ENCODE results near the gene OLFM4.
"Not testable (repeated sequence)": the region's sequence is repeated elsewhere in the genome, so short reads cannot be mapped to it uniquely, and the experiment has no call there.

The OLFM4 gene
- 0 to 0.12 (median 0) reads per million in 4 donors for total RNA-seq

DNA sequence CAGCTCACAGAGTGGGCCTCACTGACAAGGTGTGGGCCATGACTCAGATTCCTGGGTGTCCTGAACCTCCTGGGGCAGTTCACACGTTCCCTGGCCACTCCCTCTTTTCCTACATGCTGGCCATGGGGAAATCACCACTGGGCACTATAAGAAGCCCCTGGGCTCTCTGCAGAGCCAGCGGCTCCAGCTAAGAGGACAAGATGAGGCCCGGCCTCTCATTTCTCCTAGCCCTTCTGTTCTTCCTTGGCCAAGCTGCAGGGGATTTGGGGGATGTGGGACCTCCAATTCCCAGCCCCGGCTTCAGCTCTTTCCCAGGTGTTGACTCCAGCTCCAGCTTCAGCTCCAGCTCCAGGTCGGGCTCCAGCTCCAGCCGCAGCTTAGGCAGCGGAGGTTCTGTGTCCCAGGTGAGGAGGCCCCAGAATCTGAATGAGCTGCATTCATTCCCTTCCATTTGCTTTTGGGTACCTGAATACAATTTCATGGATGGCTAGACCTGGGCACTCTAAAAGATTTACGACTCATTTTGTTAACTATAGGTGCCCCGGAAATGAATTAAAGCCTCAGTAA, at the start of gene OLFM4:
Gene OLFM4 (plus strand): TSS at position 177 of the 567 bp plus-strand sequence. CDS start 24 bp downstream, at position 201.
- DNase-seq, result no peak

DNA sequence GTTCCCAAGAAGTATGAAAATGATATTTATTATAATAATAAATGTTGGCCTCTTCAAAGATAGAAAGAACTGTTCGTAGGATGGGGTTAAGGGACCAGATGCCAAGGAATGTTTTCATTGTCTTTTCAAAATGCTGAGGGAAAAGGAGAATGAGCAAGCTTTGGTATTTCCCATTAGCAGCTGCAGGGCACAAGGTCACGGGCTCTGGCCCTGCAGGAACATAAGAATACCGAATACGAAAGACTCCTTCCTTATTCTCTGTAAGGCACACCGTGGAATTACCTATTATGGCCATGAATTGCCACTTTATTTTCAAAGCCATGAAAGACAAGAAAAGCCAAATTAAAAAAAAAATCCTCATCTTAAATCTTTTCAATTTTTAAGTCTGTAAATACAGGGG, 49.6 kb upstream of the OLFM4 start:
- DNase-seq, result no peak

DNA sequence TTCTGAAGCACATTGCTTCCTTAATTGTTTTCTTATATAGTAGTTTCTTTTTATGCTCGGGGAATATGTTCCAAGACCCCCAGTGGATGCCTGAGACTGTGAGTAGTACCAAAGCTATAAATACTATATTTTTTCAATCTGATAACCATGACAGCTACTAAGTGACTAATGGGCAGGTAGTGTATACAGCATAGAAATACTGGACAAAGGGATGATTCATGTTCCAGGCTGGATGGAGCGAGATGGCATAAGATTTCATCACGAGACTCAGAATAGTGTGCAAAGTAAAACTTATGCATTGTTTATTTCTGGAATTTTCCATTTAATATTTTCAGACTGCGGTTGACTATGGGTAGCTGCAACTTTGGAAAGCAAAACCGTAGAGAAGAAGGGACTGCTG, 47.9 kb upstream of the OLFM4 start:
- no peak for DNase-seq

- no peak for DNase-seq
Measured at GRCh38 chr13:52983836-52984235, 44.8 kb upstream of the OLFM4 start.

DNA sequence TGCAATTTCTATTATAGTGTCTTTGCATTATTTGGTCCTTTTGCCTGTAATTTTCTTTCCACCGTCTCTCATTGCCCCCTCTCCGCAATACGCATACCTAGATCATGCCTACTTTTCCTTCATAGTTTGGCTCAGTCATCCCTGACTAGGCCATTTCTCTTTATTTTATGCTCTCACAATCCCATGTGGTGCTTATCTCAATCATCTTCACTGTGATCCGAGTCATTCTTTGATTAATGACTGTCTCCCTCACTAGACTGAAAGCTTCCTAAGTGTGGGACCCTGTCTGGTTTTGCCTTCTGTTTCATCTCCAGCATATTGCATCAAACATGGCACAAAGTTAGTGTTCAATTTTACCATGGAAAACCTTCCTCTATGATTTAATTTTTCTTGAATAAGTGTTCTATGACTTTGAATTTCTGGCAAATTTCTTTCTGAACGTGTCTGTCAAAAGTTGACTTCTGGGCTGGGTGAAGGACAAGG, 43.7 kb upstream of the OLFM4 start:
- DNase-seq, result no peak

GRCh38 chr13:52991344-52992020, 37.1 kb upstream of the OLFM4 start:
- no peak for DNase-seq

- no peak for DNase-seq
Measured at GRCh38 chr13:52992110-52992509, 36.5 kb upstream of the OLFM4 start.

DNA sequence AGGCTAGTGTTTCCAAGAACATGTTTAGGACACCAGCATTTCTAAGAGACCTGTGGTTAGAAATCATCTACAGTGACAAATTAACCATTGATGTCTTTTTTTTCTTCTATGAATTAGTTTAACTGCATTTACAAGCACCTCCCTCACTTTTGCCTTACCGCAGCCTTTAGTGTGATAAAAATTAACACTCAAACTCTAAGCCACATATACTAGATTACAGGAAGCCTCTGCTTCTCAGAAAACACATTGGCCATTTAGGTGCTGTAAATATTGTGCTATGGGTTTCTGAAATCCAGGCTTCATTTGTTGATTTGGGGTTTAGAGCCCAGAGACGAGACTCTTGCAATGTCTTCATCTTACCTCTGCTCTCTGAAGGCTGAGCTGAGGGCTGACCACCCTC, 34.6 kb upstream of the OLFM4 start:
- no peak for DNase-seq

- no peak for DNase-seq
Measured at GRCh38 chr13:52994865-52995264, 33.7 kb upstream of the OLFM4 start.

DNA sequence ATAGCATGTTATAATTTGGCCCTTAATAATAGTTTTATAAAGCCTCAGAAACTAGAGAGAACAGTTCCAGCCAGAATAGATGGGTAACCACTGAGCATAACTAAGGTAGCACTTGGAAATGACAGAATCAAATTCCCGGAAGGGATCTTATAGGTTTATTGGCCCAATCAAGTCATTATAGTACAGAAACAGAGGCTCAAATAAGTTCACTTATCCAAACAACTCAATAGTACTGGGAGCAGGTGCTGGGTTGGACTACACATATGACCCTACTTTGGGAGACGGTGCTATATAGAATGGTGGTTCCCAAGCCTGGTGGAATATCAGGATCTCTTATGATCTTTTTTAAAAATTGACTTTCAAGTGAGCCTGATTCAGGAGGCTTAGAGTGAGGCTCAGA, 32.7 kb upstream of the OLFM4 start:
- DNase-seq, result no peak

- DNase-seq, result no peak
Measured at GRCh38 chr13:52997951-52998876, 30.4 kb upstream of the OLFM4 start.

GRCh38 chr13:52999093-52999696, 29.4 kb upstream of the OLFM4 start:
- DNase-seq, result no peak

DNA sequence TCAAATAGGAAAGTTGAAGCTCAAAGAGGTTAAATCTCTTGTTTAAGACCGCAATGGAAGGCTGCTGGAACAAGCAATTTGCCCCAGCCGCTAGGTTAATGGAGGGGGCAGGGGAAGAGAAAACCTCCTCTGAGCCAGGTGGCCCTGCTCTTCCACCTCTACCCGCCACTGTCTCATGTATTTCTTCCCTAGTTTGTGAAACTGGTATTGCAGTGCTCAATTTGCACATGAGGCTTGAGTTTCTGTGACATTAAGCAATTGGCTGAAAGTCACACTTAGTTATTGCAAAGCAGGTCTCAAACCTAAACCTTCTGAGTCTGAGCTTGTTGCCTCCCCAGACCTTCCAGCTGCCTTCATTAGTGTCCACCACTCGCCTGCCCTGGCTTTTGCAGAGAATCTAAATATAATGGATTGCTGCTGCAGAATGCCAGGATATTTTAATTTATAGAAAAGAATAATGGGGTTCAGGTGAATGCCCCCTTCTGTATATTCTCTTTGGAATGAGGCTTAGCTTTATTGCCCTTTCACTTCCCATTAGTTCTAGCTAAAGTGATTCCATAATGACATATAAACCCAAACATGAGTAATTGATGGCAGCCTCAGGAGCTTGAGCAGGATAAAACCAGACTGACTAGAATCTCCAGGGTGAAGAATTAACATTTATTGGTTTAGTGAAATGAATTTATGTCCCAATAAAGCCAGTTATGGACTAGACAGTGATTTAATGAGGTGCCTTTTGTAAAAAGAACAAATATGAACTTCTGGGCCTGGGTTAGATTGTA, 27.0 kb upstream of the OLFM4 start:
- DNase-seq, result no peak

GRCh38 chr13:53004573-53004972, 24.0 kb upstream of the OLFM4 start:
- DNase-seq, result no peak

DNA sequence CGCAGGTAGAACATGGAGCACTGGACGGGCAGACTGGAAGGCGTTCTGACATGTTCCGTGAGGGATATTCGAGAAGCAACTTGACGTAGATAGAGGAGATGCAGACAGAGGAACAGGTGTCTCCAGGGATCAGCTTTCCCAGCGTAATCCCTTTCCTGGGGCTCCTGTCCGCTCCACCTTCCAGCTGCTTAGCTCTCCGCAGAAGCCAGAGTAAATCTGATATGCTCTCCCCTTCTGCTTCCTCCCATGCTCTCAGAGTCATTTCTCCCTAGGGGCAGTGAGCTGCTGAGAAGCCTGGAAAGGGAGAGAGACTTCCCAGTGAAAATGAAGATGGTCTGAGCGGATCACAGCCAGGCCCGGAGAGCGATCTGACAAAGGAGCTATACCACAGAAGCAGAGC, 23.0 kb upstream of the OLFM4 start:
- DNase-seq, result no peak

- no peak for DNase-seq
Measured at GRCh38 chr13:53007872-53008271, 20.7 kb upstream of the OLFM4 start.

GRCh38 chr13:53010374-53011105, 18.1 kb upstream of the OLFM4 start:
- no peak for DNase-seq

GRCh38 chr13:53012707-53013106, 15.9 kb upstream of the OLFM4 start:
- DNase-seq, result no peak

DNA sequence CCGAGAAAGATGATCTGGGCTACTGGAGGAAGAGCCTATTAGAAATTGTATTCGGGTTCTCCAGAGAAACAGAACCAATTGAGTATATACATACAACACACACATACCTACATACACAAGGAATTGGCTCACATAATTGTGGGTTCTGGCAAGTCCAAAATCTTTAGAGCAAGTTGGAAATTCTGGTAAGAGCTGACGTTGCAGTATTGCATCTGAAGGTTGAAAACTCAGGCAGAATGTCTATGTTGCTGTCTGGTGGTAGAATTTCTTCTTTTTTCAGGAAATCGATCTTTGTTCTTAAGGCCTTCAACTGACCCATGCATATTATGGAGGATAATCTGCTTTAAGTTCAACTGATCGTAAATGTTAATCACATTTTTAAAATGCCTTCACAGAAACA, 15.5 kb upstream of the OLFM4 start:
- DNase-seq, result no peak

- not testable (repeated sequence) for DNase-seq
Measured at GRCh38 chr13:53014018-53014417, 14.6 kb upstream of the OLFM4 start.
